ENCODE results near the gene NXF1.
A peak's percentile ranks its signal among the peaks of the same experiment; 100 is the strongest.
"Not testable (repeated sequence)": the region's sequence is repeated elsewhere in the genome, so short reads cannot be mapped to it uniquely, and the experiment has no call there.

The NXF1 gene

DNA sequence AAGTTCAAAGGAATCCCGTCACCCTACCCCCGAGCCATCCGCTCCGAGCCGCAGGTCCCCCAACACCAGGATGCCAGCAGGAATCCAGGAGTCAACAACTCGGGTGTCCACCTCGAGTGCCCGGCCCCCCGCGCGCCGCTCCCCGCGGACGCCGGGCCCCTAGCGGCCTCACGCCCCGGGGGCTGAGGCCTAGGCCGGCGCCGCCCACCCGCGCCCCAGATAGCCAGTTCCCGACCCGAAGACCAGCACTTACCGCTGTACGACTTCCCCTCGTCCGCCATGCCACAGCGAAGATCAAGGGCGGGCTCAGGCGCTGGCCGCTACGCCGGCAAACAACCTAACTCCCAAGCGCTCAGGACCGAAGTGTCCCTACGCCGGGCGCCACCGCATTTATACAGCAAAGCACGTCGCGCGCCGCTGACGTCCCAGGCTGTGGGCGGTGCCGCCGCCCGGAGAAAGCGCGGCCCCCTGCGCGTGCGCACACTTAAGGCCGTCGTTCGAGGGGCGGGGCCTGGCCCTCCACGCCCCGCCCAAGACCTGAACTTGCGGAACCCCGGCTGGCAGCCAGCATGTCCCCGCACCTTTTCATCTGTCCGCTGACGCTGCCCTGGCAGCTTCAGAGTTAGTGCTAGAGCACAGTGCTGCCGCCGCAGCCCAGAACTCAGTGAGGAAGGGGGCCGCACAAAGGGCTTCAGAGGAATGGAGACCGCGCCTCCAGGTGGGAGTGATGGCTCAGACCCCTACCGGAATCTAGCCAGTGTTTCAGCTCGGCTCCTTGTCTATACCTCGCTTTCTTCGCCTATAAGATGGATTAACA lies at the start of gene NXF1:
Gene NXF1 (minus strand): TSS at position 365 of the 817 bp plus-strand sequence. CDS start 84 bp downstream, at position 281.
- FAIRE-seq = no peak
- DNase-seq (ENCODE audit: insufficient read length, low spot score) = peak; percentile 87

DNA sequence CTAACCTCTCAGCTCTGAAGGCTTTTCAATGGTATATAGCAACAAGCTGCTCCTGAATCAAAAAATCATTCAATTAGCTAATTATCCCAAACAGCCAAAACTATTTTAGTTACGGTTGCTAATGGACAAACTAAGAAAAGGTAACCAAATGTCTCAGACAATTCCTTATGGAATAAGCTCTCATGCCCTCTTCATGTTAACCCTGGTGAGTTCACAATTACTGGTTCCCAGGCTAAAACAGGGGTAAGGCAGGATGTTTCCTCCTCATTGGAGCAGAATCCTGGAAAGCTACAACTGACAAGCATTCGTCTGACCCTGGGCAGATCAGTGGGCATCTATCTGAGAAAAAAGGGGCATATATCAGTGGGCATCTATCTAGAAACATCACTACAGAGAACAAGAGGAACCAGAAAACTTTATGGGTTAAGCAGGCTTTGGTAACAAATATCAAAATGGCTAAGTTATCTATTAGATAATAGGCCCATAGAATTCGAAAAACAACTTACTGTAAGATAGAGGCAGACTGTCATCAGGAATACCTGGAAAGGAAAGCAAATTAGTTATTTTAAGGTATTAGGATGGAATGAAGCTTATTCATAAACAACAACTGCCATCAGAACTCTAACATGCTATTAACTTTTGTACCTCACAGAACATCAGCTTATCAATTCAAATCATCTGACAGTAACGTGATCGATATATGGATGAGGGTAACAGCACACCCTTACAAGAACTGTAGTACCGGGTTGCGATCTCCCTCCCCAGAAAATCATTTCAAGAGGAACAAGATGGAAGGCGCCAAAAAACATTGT lies 49.0 kb upstream of the NXF1 start:
- DNase-seq (ENCODE audit: insufficient read length, low spot score) (no peak), FAIRE-seq (no peak)

GRCh38 chr11:62853279-62853965 lies 48.2 kb upstream of the NXF1 start:
- no peak for FAIRE-seq
- no peak for DNase-seq (ENCODE audit: insufficient read length, low spot score)

GRCh38 chr11:62852523-62853188 lies 47.4 kb upstream of the NXF1 start:
- no peak for DNase-seq (ENCODE audit: insufficient read length, low spot score)
- no peak for FAIRE-seq

DNA sequence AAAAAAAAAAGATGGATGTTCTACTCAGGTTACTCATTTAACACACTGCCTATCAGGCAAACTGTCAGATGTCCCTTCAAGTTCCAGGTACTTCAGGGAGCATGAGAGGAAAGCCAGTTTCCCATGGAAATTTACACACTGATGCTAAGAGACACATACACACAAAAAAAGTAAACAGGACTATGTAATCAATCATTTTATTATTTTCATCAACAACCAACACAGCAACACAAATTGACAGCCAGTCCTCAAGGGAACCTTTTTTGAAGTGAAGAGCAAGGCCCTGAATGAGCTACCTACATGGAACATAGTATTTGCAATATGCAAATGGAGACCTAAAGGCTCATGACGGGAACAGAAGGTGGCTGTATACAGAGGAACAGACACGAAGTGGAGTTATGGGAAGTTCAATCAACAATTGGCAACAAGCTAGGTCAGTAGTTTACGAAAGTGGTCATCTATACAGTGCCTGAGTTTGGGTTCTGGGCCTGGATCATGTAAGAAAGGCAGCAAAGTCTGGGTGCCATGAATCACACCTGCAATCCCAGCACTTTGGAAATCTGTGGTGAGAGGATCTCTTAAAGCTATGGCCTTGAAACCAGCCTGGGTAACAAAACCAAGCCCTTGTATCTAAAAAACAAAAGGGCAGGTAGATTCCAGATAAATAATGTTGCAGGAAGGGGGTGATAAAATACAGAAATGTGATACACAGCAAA lies 46.7 kb upstream of the NXF1 start:
- DNase-seq (ENCODE audit: insufficient read length, low spot score) (no peak), FAIRE-seq (no peak)

DNA sequence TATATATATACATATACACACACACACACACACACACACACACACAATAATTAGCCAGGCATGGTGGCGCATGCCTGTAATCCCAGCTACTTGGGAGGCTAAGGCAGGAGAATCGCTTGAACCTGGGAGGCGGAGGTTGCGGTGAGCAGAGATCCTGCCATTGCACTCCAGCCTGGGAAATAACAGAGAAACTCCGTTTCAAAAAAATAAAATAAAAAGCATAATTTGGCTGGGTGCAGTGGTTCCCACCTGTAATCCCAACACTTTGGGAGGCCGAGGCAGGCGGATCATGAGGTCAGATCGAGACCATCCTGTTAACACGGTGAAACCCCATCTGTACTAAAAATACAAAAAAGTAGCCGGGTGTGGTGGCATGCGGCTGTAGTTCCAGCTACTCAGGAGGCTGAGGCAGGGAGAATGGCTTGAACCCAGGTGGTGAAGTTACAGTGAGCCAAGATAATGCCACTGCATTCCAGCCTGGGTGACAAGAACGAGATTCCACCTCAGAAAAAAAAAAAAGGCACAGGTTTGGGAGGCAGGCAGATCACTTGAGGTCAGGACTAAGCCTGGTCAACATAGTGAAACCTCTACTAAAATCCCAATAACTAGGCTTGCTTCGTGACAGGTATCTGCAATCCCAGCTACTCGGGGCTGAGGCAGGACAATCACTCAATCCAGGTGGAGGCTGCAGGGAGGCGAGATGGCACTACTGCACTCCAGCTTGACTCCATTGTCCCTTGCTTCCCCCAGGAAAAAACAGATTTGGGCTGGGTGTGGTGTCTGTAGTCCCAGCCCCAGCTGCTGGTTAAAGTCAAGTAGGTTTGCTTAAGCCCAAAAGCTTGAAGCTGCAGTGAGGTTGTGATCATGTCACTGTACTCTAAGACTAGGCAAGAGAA lies 45.9 kb upstream of the NXF1 start:
- no peak for DNase-seq (ENCODE audit: insufficient read length, low spot score)
- no peak for FAIRE-seq

DNA sequence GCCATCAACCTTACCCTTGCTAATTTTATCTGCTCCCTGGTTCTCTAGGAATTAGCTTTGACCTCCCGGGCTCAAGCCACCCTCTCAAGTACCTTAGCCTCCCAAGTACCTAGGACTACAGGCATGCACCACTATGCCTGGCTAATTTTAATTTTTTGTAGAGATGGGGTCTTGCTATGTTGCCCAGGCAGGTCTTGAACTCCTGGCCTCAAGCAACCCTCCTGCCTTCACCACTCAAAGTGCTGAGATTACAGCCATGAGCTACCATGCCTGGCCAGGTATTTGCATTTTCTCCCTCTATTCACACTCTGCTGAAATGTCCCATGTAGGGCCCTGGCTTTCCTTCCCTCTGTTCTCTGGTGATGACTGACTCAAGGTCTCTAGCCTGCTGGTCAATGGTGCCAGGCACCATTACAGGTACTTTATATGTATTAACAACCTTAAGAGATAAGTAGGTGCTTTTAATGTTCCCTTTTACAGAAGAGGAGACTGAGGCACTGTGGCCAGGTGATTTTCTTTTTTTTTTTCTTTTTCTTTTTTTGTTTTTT lies 42.6 kb upstream of the NXF1 start:
- no peak for DNase-seq (ENCODE audit: insufficient read length, low spot score)
- no peak for FAIRE-seq

DNA sequence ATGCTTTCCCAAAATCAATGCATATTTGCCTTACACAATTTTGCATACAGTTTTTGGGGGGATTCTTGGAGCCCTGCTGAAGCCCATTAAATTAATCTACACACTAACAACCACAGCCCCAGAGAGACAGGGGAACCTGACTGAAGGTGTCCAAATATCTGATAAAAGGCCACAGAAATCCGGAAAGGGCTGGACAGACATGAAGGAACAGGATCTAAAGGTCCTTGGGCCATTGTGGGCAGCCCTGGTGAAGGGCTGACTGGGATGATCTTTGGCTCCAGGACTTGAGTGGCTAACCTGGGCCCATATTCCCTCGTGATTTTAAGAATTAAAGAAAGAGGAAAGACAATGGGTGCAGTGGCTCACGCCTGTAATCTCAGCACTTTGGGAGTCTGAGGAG lies 40.9 kb upstream of the NXF1 start:
- DNase-seq (ENCODE audit: insufficient read length, low spot score) (no peak), FAIRE-seq (no peak)

- FAIRE-seq (no peak), DNase-seq (ENCODE audit: insufficient read length, low spot score) (no peak)
Measured at GRCh38 chr11:62844154-62844553, 38.9 kb upstream of the NXF1 start.

DNA sequence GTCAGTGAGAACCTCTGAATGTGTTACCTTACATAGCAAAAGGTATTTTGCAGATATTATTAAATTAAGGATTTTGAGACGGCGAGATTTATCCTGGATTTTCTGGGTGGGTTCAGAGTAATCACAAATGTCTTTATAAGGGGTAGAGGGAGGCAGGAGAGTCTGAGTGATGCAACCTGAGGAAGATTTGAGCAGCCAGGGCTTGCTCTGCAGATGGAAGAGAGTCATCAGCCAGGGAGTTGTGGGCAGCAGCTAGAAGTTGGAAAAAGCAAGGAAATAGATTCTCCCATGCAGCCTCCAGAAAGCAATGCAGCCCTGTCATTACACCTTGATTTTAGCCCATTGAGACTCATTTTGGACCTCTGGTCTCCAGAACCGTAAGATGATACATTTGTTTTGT lies 38.2 kb upstream of the NXF1 start:
- DNase-seq (ENCODE audit: insufficient read length, low spot score) (no peak), FAIRE-seq (no peak)

DNA sequence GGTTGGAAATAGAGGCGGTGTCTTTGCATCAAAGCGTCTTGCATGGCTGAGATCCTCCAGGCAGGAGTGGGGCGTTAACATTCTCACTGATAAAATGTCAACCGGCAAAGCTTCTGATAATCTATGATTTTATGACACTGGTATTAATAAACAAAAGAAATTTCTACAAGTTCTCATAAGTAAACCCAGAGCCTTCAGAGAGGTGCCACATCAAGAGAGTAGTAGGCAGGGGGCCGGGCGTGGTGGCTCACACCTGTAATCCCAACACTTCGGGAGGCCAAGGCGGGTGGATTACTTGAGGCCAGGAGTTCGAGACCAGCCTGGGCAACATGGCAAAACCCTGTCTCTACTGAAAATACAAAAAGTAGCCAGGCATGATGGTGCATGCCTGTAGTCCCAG lies 37.7 kb upstream of the NXF1 start:
- DNase-seq (ENCODE audit: insufficient read length, low spot score); FAIRE-seq: not testable (repeated sequence)

DNA sequence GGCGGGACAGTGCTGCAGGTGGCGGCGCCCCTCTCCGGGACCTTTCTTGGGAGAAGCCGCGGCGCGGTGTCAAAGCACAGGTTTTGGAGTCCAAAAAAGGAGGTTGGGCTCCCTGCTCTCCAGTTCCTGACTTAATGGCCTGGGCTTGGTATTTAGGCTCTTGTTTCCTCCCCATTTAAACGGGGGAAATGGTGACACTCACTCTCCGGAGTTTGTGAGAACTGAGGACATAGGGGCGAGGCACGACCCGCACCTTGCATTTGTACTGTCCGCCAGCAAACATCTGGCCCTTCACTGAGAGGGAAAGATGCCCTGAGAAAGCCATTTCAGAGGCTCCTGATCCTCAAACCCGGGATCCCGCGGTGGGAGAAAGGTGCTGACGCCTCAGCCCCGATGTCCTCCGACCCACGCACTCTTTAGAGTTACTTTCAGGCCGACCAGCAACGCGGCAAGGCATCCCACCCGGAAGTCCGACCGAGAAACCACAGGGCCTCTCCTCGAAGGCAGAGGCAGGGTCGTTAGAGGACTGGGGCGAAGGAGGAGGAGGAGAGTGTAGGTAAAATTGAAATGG lies 37.0 kb upstream of the NXF1 start:
- FAIRE-seq = no peak
- no peak for DNase-seq (ENCODE audit: insufficient read length, low spot score)

- DNase-seq (ENCODE audit: insufficient read length, low spot score) = peak; percentile 89
- peak; percentile 95 for FAIRE-seq
Measured at GRCh38 chr11:62841361-62842170, 36.3 kb upstream of the NXF1 start.

DNA sequence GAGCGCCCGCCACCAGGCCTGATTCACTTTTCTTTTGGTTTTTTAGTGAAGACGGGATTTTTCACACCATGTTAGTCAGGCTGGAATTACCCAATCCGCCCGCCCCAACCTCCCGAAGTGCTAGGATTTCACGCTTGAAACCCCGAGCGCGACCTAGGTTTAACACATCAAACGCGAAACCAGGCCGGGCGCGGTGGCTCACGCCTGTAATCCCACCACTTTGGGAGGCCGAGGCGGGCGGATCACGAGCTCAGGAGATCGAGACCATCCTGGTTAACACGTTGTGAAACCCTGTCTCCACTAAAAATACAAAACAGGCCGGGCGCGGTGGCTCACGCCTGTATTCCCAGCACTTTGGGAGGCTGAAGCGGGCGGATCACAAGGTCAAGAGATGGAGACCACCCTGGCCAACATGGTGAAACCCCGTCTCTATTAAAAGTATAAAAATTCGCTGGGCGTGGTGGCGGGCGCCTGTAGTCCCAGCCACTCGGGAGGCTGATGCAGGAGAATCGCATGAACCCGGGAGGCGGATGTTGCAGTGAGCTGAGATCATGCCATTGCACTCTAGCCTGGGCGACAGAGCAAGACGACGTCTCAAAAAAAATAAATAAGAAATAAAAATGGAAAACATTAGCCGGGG lies 35.6 kb upstream of the NXF1 start:
- DNase-seq (ENCODE audit: insufficient read length, low spot score); FAIRE-seq: not testable (repeated sequence)

- FAIRE-seq (no peak), DNase-seq (ENCODE audit: insufficient read length, low spot score) (peak; percentile 84)
Measured at GRCh38 chr11:62839050-62839945, 34.1 kb upstream of the NXF1 start, which contains the start of gene WDR74. WDR74 (minus strand) TSS chr11:62839590; CDS start chr11:62839570, 20 bp downstream.

DNA sequence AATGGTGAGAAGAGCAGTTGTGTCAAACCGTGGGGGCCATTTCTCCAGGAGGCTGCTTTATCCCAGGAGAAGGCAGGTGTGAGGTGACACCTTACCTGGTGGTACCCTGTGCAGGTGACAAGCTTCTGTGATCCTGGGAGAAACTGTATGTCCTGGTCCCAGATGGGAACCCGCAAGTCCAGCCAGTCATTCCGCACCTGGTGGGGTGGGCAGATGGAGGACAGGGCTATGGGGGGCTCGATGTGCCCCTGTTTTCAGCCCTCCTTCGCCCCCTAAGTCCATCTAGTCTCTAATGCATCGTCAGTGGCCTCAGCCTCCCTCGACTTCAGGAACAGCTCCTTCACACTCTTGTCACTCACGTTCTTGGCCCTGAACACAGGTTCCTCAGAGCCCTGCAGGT lies 30.1 kb upstream of the NXF1 start:
- DNase-seq (ENCODE audit: insufficient read length, low spot score) (no peak), FAIRE-seq (no peak)
